ENCODE data around the gene FAM200A. TPM values are rescaled to one million over a fixed set of nuclear protein-coding genes. Genes with fewer than 3 reads are reported as not detected.

Gene FAM200A
- total and polyA plus RNA-seq, 8 donors, result 4.1 to 16.4 (median 15.3) TPM

DNA sequence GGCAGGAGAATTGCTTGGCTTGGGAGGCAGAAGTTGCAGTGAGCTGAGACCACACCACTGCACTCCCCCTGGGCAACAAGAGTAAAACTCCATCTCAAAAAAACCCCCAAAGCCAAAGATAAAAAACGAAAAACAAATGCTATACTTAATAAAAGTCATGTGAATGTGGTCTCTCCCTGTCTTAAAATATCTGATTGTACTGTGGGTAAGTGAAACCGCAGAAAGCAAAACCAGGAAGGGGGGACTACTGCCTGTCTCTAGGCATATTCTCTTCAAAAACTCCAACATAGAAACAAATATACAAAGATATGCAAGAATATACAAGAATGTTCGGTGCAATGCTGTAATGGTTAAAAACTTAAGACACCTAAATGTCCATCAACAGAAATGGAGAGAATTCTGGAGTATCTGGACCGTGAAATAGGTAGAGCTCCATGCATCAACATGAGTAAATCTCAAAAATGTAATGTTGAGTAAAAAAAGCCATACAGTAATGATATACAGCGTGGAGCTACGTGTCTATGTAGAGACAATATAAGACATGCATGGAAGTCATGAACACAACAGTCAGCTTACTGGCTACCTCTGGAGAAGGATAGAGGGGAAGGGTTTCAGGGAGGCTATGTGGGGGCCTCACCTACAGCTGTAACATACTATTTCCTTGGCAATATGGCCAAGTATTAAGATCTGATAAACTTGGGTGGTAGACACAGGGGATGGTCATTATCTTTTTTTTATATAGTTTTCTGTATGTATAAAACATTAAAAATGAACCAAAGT, 54.0 kb downstream of the FAM200A start:
- H3K9me3 ChIP-seq, result peaks cover 0 to 22% of the 10 kb centered on the region in 2 donors
- H3K27me3 ChIP-seq, result no peaks in the 10 kb centered on the region
- H3K4me1 ChIP-seq, result peaks cover 12 to 38% of the 10 kb centered on the region in 2 donors
- no peak for DNase-seq
- ATAC-seq, result no peak
- H3K27ac ChIP-seq, result no peak overlapping the region
- TF ChIP-seq CTCF (IDR thresholded peaks at IDR 0.05), result no peak
- intact Hi-C loops (cut with DNase I), result no loop called here
- peaks cover 0 to 58% of the 10 kb centered on the region in 2 donors for H3K36me3 ChIP-seq
- peak overlapping the region; percentile 97 to 98 for H3K4me3 ChIP-seq

Other genes starting within 250 kb of the FAM200A start
- 100 to 1,000 TPM; 142 to 158 TPM for gene ARPC1A, start 226.2 kb downstream of the FAM200A start, total RNA-seq
- 100 to 1,000 TPM in 3 of 6 donors, 10 to 100 TPM in 3; 92.7 to 112 (median 101) TPM for gene ARPC1A, start 226.2 kb downstream of the FAM200A start, polyA plus RNA-seq (ENCODE audit: insufficient read length in 6 of 6)
- gene ARPC1B, start 177.4 kb downstream of the FAM200A start, total RNA-seq, result 100 to 1,000 TPM; 280 to 311 TPM
- 10 to 100 TPM; 37.1 to 54.2 (median 46.2) TPM for gene ARPC1B, start 177.4 kb downstream of the FAM200A start, polyA plus RNA-seq (ENCODE audit: insufficient read length in 6 of 6)
- gene PDAP1, start 143.5 kb downstream of the FAM200A start, total RNA-seq, result 10 to 100 TPM; 68.5 to 87.8 TPM
- 100 to 1,000 TPM; 121 to 150 (median 139) TPM for gene PDAP1, start 143.5 kb downstream of the FAM200A start, polyA plus RNA-seq (ENCODE audit: insufficient read length in 6 of 6)
- gene BUD31, start 143.1 kb downstream of the FAM200A start, total RNA-seq, result 10 to 100 TPM; 79.0 to 82.0 TPM
- 100 to 1,000 TPM in 1 of 6 donors, 10 to 100 TPM in 5; 87.1 to 103 (median 95.2) TPM for gene BUD31, start 143.1 kb downstream of the FAM200A start, polyA plus RNA-seq (ENCODE audit: insufficient read length in 6 of 6)
- 1 to 10 TPM; 3.5 to 4.5 TPM for gene PTCD1, start 113.3 kb downstream of the FAM200A start, total RNA-seq
- gene PTCD1, start 113.3 kb downstream of the FAM200A start, polyA plus RNA-seq (ENCODE audit: insufficient read length in 6 of 6), result 1 to 10 TPM; 4.6 to 8.2 (median 7.4) TPM
- gene CPSF4, start 113.2 kb downstream of the FAM200A start, total RNA-seq, result 10 to 100 TPM; 25.9 to 34.2 TPM
- 10 to 100 TPM; 30.7 to 43.3 (median 33.0) TPM for gene CPSF4, start 113.2 kb downstream of the FAM200A start, polyA plus RNA-seq (ENCODE audit: insufficient read length in 6 of 6)
- gene ATP5MF, start 85.9 kb downstream of the FAM200A start, total RNA-seq, result 100 to 1,000 TPM; 250 to 265 TPM
- gene ATP5MF, start 85.9 kb downstream of the FAM200A start, polyA plus RNA-seq (ENCODE audit: insufficient read length in 6 of 6), result 100 to 1,000 TPM; 302 to 355 (median 329) TPM
- gene ZNF789, start 79.2 kb downstream of the FAM200A start, total RNA-seq, result 10 to 100 TPM in 1 of 2 donors, 1 to 10 TPM in 1; 8.5 to 11.1 TPM
- 10 to 100 TPM; 47.4 to 59.5 (median 53.9) TPM for gene ZNF789, start 79.2 kb downstream of the FAM200A start, polyA plus RNA-seq (ENCODE audit: insufficient read length in 6 of 6)
- gene ZNF394, start 51.8 kb downstream of the FAM200A start, total RNA-seq, result 10 to 100 TPM; 18.6 to 28.9 TPM
- gene ZNF394, start 51.8 kb downstream of the FAM200A start, polyA plus RNA-seq (ENCODE audit: insufficient read length in 6 of 6), result 10 to 100 TPM; 14.9 to 18.0 (median 17.2) TPM
- gene ZKSCAN5, start 47.5 kb downstream of the FAM200A start, total RNA-seq, result 1 to 10 TPM; 6.7 to 7.6 TPM
- 10 to 100 TPM; 15.1 to 16.2 (median 15.5) TPM for gene ZKSCAN5, start 47.5 kb downstream of the FAM200A start, polyA plus RNA-seq (ENCODE audit: insufficient read length in 6 of 6)
- 10 to 100 TPM; 56.0 to 67.2 TPM for gene ZNF655, start 6.5 kb upstream of the FAM200A start, total RNA-seq
- 100 to 1,000 TPM in 1 of 6 donors, 10 to 100 TPM in 5; 78.1 to 107 (median 95.8) TPM for gene ZNF655, start 6.5 kb upstream of the FAM200A start, polyA plus RNA-seq (ENCODE audit: insufficient read length in 6 of 6)
- gene TMEM225B, start 46.2 kb upstream of the FAM200A start, total RNA-seq, result under 1 TPM; 0.60 to 0.93 TPM
- gene TMEM225B, start 46.2 kb upstream of the FAM200A start, polyA plus RNA-seq (ENCODE audit: insufficient read length in 6 of 6), result 1 to 10 TPM; 1.1 to 1.9 (median 1.7) TPM
- 10 to 100 TPM; 15.3 to 17.5 TPM for gene ZSCAN25, start 64.8 kb upstream of the FAM200A start, total RNA-seq
- 10 to 100 TPM; 17.5 to 21.3 (median 19.6) TPM for gene ZSCAN25, start 64.8 kb upstream of the FAM200A start, polyA plus RNA-seq (ENCODE audit: insufficient read length in 6 of 6)
- 1 to 10 TPM; 5.7 to 6.0 TPM for gene CYP3A5, start 127.9 kb upstream of the FAM200A start, total RNA-seq
- 10 to 100 TPM; 16.2 to 29.5 (median 22.8) TPM for gene CYP3A5, start 127.9 kb upstream of the FAM200A start, polyA plus RNA-seq (ENCODE audit: insufficient read length in 6 of 6)
- under 1 TPM; 0.37 to 0.41 TPM for gene CYP3A7, start 183.1 kb upstream of the FAM200A start, total RNA-seq
- 1 to 10 TPM in 3 of 6 donors, under 1 TPM in 3; 0.79 to 2.9 (median 0.98) TPM for gene CYP3A7, start 183.1 kb upstream of the FAM200A start, polyA plus RNA-seq (ENCODE audit: insufficient read length in 6 of 6)
- gene CYP3A4, start 232.1 kb upstream of the FAM200A start, total RNA-seq, result not detected
- gene CYP3A4, start 232.1 kb upstream of the FAM200A start, polyA plus RNA-seq (ENCODE audit: insufficient read length in 6 of 6), result under 1 TPM; 0.17 to 0.39 (median 0.25) TPM

Measured in left lung (tissue), 10 donors.